Stimulated activated CD4-positive, alpha-beta T cell treated with anti-CD3 and anti-CD28 coated beads, Interleukin-15, amount 100 ng/mL, for 24 hours (primary cell): Measurements from ENCODE around the gene LAMA5.
"Not testable (repeated sequence)": the region's sequence is repeated elsewhere in the genome, so short reads cannot be mapped to it uniquely, and the experiment has no call there.

Experiments
- DNase-seq: peaks from one replicate; pipeline ENCODE4 v3.0.0-alpha.2; 2020

The LAMA5 gene

DNA sequence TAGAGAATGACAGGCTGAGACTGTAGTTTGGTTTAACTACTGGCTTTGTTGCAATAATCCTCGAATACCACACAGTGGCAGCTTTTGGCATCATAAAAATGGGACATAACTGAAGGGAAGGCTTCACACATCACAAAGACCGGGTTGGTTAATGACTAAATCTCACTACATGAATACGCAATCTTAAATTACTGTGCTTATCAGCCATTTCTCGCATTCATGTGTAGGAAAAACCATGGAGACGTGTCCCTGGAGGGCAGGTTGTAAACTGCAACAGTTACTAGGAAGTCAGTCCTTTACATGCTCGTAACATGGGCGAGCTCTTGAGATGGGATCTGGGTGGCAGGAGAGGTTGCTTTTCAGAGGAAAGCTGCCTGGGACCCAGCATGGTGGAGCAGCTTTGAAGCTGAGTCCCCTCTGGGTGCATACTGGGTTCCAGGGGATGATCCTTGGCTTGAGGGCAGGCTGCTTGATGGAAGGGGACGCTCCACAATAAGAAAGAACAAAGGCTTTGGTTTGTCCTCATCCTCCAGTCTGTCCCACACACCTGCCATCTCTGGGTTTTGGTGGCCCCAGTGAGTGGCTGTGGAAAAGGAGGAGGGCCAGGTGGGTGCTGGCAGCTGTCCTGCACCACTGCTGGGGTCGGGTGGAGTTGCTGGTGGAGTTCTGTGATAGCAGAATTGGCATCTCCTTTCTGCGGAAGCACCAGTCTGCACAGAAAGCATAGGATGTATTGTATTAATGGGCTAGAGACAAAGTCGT lies 21.9 kb upstream of the LAMA5 start:
- DNase-seq, result no peak

- peak; percentile 52 for DNase-seq
Observed at GRCh38 chr20:62387933-62388635, 21.0 kb upstream of the LAMA5 start.

DNA sequence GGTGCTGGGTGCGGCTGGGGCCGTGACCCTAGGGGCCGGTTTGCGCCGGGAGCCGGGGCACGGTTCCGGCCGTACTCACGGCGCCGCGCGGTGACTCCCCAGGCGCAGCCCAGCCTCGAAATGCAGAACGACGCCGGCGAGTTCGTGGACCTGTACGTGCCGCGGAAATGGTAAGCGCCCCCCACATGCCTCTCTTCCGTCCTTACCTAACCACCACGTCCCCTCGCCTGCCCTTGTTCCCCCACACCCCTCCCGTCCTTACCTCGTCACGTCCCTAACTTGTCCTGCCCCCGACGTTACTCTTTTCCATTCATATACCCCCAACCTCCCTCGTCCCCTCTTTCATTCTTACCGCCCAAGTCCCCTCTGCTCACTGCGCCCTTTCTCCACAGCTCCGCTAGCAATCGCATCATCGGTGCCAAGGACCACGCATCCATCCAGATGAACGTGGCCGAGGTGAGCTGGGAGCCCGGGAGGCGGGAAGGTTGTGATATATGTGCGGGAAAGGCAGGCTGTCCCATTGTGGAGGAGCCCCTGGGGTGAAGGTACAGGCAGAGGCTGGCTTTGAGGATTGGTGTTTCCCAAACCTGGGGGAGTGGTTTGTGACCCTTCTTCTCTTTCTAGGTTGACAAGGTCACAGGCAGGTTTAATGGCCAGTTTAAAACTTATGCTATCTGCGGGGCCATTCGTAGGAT lies 20.3 kb upstream of the LAMA5 start:
- DNase-seq, result peak; percentile 36

GRCh38 chr20:62386383-62387218 lies 19.5 kb upstream of the LAMA5 start, which contains the start of gene RPS21:
TSS of gene RPS21 (plus strand) at chr20:62387103. CDS start at chr20:62387339, 236 bp downstream.
- DNase-seq, result peak; percentile 95

- DNase-seq, result peak; percentile 86
Observed at GRCh38 chr20:62382306-62383198, 15.4 kb upstream of the LAMA5 start.

GRCh38 chr20:62381842-62382241 lies 14.7 kb upstream of the LAMA5 start:
- DNase-seq, result no peak

- no peak for DNase-seq
Observed at GRCh38 chr20:62381202-62381797, 14.2 kb upstream of the LAMA5 start.

GRCh38 chr20:62378215-62378614 lies 11.1 kb upstream of the LAMA5 start:
- no peak for DNase-seq

GRCh38 chr20:62377615-62378178 lies 10.6 kb upstream of the LAMA5 start:
- DNase-seq, result no peak

- no peak for DNase-seq
Observed at GRCh38 chr20:62377064-62377461, 10.0 kb upstream of the LAMA5 start.

- DNase-seq, result no peak
Observed at GRCh38 chr20:62376112-62377063, 9.3 kb upstream of the LAMA5 start.

GRCh38 chr20:62374331-62375152 lies 7.4 kb upstream of the LAMA5 start:
- no peak for DNase-seq

DNA sequence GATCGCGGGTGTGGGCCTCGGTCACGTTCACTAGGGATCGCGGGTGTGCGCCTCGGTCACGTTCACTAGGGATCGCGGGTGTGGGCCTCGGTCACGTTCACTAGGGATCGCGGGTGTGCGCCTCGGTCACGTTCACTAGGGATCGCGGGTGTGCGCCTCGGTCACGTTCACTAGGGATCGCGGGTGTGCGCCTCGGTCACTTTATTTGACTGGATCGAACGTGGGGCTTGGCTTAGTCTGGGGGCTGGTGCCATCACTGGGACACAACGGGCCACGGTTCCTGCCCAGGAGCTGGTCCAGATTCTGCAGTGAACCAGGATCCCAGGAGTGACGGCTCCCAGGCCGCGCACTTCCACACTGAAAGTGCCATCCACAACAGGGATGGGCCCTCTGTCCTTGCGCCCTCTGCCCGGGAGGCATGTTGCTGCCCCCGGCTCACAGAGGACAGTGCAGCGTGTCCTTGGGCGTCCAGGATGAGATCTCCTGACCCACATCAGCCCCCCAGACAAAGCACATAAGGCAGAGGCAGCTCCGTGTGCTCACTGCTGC lies 6.6 kb upstream of the LAMA5 start:
- DNase-seq, result not testable (repeated sequence)

DNA sequence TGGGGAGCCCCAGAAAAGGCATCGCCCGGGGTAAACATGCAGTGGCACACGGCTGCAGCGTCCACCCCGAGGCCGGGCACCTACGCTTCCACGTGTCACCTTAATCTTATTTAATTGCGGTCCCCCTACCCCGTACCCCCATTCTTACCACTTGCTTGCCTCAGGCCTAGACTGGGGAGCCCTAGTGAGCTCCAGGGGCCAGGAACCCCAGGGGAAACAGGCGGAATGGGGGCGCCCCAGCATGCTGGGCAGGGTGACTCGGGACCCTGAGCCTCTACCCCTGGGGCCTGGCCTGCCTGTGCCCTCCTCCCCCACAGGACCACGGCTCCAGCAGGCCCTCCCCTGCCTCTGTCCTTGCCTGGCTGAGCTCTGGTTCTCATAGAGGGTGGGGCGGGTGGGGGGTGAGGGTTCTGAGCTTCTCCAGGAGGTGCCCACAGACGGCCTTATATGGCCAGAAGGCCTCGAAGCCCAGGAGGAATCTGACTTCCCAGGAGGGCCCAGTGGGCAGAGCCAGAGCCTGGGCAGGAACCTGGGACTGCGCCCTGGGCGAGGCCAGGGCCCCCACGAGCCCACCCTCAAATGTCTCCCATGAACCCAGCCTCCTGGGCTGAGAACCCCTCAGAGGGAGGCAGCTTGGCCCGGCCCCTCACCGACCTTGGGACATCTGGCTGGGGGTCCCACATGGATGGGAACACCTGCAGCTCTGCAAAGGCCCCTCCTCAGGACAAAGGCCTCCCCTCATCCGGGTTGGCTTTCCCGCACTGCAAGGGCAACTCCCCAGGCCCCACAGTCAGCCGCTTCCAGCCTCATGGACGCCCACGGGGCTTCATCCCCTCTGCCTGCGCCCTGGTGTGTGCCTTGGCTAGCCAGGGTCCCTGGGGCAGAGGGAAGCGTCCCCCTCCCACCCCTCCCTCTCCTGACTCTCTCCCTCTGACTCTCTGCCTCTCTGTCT lies 5.2 kb upstream of the LAMA5 start:
- no peak for DNase-seq

DNA sequence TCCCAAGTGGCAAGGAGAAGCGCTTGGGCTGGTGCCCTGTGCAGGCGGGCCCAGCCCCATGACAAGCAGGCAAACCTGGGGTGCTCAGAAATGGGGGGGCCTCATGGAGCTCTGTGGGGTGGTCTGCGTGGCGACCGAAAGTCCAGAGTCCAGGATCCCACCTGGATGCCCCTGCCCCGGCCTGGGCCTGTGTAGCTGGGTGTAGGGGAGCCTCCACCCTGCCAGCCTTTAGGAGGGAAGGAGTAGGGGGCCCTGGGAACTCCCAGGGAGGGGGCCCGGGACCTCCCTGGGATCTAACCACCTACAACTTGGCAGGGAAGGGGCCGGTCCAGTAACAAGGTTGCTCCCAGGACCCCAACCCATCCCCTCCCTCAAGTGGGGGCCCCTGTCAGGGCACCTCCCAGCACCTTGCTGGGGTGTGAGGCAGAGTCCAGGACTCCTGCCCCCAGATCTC lies 4.5 kb upstream of the LAMA5 start:
- no peak for DNase-seq

DNA sequence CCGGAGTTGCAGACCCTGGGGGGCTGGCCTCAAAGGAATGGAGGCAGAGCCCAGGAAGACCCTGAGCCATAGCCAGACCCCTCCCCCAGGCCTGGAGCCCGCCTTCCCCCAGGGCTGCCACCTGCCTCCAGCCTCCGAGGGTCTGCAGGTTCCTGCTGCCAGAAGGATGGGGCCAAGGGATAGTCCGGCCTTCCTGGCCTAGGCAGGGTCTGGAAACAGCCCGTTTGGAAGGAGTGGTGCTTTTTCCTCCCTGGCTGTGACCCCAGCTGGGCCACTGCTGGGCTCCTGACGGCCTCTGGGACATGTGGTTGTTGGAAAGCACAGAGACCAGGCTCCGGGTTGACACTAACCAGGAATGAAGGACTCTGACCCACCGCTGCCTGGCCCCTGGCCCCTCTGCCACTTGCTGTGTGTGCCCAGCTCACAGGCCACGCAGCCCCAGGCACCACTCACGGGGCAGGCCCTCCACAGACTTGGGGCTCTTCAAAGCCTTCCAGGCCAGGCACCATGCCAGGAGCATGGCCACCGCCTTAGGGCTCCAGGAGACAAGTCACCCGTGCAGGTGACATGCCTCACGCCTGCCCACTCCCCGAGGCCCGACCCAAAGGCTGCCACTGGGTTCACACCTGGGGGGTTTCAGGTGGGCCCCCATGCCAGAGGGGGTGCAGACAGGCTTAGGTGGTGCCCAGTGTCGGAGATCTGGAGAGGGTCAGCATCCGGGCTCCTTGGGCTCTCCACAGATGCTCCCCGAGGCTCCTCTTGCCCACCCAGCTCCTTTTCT lies 3.9 kb upstream of the LAMA5 start:
- DNase-seq, result no peak
